ENCODE measurements around the gene MCHR1. TPM values are rescaled to one million over a fixed set of nuclear protein-coding genes. Genes with fewer than 3 reads are reported as not detected.
A peak's percentile ranks its signal among the peaks of the same experiment; 100 is the strongest.

MCHR1 gene
- total RNA-seq, 1 experiment from 2014 or later: 1.0 TPM

DNA sequence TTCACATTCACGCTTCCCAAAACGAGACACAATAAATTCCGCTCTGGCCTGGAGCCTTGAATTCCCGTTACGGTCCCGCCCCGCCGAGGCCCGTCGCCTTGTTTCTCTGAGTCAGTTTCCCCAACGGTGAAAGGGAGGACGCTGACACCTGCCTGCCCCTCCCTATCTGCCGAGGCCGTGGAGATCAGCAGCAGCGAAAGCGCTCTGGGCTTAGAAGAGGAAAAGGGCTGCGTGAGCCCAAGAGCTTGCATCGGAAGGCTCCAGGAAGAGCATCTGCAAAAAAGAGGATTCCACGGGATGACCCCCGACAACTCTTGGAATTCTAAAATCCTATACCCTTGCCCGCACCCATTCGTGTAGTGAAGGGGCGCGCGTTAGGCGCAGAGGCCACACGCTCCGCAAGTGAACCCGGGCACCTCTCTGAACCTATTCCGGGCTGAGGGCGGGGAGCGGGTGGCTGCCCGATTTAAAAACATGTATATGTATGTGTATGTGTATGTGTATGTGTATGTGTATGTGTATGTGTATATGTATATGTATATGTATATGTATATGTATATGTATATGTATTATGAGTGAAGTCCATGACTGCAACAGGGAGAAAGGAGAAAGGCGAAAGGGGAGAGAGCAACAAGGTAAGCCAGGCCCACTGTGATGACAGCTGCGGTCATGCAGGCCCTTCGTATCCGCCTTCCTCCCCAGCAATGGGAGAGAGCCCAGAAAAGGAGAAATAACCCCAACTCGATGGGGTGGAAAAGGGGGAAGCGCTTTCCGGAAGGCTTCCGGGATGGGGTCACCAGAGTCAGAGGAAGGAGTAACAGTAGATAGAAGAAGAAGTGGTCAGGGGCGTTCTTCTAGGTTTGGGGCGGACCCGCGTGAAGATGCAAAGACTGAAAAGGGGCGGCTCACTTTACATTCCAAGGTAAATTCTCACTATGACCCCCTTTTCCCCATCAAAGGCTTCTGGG is 41.8 kb upstream of the MCHR1 start:
- peaks cover 3% of the 10 kb centered on the region for H3K27me3 Mint-ChIP-seq (ENCODE audit: low read depth)
- no peaks in the 10 kb centered on the region for H3K36me3 Mint-ChIP-seq
- peak; percentile 1 for ATAC-seq
- CTCF ChIA-PET: interaction anchor here (0.6 to 2.1 kb wide), 13 partner anchors 8 to 238 kb away, joined by 3 to 12 read pairs (median 3); partner anchors contain the start of gene XPNPEP3
- POLR2A ChIA-PET: interaction anchor here (0.7 to 1.4 kb wide), 7 partner anchors 12 to 218 kb away, joined by 3 to 5 read pairs (median 3); no protein-coding TSS in a partner anchor
- DNase-seq (ENCODE audit: low spot score): peak; percentile 19
- H3K9me3 Mint-ChIP-seq: no peaks in the 10 kb centered on the region
- TF ChIP-seq JUN (CRISPR knock-in tag; IDR thresholded peaks at IDR 0.05) (no peak), NR1H2 (CRISPR knock-in tag; IDR thresholded peaks at IDR 0.05) (no peak), PRRX2 (CRISPR knock-in tag; IDR thresholded peaks at IDR 0.05) (no peak), JAZF1 (CRISPR knock-in tag; IDR thresholded peaks at IDR 0.05) (no peak), ZNF121 (CRISPR knock-in tag; IDR thresholded peaks at IDR 0.05) (no peak), IRF2 (CRISPR knock-in tag; IDR thresholded peaks at IDR 0.05; ENCODE audit: borderline replicate concordance, low read depth) (no peak), TCF7 (CRISPR knock-in tag; IDR thresholded peaks at IDR 0.05; ENCODE audit: low read depth) (no peak), TP53 (CRISPR knock-in tag; IDR thresholded peaks at IDR 0.05) (no peak)
- TF ChIP-seq, protein P1, sequence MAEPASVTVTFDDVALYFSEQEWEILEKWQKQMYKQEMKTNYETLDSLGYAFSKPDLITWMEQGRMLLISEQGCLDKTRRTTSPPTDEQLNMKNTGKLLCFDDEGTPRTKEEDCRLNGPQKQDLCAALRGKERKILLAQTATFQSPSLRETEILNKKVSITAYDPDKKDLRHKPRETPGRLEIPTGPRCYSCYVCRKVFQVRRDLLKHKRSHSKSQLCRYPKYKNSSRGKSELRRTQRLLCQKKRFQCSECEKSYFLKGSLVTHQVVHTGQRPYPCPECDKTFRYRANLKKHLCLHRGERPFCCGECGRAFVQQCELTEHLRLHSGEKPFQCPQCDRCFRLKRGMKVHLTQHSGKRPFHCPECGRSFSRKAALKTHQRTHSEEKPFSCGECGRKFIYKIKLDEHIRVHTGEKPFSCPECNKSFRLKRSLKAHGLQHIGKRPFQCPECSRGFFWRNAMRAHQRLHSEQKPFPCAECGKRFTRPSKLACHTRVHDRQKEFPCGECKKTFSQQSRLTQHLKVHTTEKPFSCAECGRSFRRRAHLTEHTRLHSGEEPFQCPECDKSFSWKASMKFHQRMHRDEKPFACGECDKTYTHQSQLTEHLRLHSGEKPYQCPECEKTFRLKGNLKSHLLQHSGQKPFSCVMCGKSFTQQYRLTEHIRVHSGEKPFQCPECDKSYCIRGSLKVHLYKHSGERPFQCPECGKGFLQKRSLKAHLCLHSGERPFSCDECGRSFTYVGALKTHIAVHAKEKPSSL (CRISPR knock-in tag; conservative IDR thresholded peaks at IDR 0.05): no peak
- TF ChIP-seq, protein P2, sequence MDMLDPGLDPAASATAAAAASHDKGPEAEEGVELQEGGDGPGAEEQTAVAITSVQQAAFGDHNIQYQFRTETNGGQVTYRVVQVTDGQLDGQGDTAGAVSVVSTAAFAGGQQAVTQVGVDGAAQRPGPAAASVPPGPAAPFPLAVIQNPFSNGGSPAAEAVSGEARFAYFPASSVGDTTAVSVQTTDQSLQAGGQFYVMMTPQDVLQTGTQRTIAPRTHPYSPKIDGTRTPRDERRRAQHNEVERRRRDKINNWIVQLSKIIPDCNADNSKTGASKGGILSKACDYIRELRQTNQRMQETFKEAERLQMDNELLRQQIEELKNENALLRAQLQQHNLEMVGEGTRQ (CRISPR knock-in tag; IDR thresholded peaks at IDR 0.05): no peak
- TF ChIP-seq, protein P3, sequence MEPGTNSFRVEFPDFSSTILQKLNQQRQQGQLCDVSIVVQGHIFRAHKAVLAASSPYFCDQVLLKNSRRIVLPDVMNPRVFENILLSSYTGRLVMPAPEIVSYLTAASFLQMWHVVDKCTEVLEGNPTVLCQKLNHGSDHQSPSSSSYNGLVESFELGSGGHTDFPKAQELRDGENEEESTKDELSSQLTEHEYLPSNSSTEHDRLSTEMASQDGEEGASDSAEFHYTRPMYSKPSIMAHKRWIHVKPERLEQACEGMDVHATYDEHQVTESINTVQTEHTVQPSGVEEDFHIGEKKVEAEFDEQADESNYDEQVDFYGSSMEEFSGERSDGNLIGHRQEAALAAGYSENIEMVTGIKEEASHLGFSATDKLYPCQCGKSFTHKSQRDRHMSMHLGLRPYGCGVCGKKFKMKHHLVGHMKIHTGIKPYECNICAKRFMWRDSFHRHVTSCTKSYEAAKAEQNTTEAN (CRISPR knock-in tag; IDR thresholded peaks at IDR 0.05): no peak
- TF ChIP-seq, protein P4, sequence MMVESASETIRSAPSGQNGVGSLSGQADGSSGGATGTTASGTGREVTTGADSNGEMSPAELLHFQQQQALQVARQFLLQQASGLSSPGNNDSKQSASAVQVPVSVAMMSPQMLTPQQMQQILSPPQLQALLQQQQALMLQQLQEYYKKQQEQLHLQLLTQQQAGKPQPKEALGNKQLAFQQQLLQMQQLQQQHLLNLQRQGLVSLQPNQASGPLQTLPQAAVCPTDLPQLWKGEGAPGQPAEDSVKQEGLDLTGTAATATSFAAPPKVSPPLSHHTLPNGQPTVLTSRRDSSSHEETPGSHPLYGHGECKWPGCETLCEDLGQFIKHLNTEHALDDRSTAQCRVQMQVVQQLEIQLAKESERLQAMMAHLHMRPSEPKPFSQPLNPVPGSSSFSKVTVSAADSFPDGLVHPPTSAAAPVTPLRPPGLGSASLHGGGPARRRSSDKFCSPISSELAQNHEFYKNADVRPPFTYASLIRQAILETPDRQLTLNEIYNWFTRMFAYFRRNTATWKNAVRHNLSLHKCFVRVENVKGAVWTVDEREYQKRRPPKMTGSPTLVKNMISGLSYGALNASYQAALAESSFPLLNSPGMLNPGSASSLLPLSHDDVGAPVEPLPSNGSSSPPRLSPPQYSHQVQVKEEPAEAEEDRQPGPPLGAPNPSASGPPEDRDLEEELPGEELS (CRISPR knock-in tag; IDR thresholded peaks at IDR 0.05): no peak
- H3K4me3 Mint-ChIP-seq: peak overlapping the region; percentile 89
- peak overlapping the region; percentile 80; the same call in 1 of the 2 replicates for H3K27ac Mint-ChIP-seq
- H3K4me1 Mint-ChIP-seq: peaks cover 19% of the 10 kb centered on the region

DNA sequence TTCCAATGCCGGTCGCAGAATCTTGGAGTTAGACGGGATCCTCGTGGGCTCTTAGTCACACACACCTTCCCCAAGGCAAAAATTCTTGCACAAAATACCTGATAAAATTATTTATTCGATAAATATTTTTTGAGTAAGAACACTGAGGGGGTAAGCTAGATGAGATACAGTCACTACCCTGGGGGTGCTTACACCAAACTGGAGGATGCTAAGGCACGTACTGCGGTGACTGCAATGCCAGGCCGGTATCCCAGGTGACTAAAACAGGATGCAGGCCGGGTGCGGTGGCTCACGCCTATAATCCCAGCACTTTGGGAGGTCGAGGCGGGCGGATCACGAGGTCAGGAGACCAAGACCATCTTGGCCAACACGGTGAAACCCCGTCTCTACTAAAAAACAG is 41.0 kb upstream of the MCHR1 start:
- peak overlapping the region; percentile 89 for H3K4me3 Mint-ChIP-seq
- no peak overlapping the region for H3K27ac Mint-ChIP-seq
- CTCF ChIA-PET: interaction anchor here (0.7 to 2.1 kb wide), 2 partner anchors 104 to 113 kb away, joined by 3 to 7 read pairs; no protein-coding TSS in a partner anchor
- POLR2A ChIA-PET: no interaction called here
- peaks cover 3% of the 10 kb centered on the region for H3K27me3 Mint-ChIP-seq (ENCODE audit: low read depth)
- DNase-seq (ENCODE audit: low spot score) (no peak), ATAC-seq (no peak)
- H3K4me1 Mint-ChIP-seq: peaks cover 19% of the 10 kb centered on the region
- no peaks in the 10 kb centered on the region for H3K36me3 Mint-ChIP-seq
- no peaks in the 10 kb centered on the region for H3K9me3 Mint-ChIP-seq
- no peak for TF ChIP-seq SMAD3 (CRISPR knock-in tag; IDR thresholded peaks at IDR 0.05; ENCODE audit: borderline replicate concordance)
- TF ChIP-seq SMAD4 (CRISPR knock-in tag; IDR thresholded peaks at IDR 0.05): no peak
- no peak for TF ChIP-seq ETV6 (CRISPR knock-in tag; IDR thresholded peaks at IDR 0.05)
- TF ChIP-seq, protein P5, sequence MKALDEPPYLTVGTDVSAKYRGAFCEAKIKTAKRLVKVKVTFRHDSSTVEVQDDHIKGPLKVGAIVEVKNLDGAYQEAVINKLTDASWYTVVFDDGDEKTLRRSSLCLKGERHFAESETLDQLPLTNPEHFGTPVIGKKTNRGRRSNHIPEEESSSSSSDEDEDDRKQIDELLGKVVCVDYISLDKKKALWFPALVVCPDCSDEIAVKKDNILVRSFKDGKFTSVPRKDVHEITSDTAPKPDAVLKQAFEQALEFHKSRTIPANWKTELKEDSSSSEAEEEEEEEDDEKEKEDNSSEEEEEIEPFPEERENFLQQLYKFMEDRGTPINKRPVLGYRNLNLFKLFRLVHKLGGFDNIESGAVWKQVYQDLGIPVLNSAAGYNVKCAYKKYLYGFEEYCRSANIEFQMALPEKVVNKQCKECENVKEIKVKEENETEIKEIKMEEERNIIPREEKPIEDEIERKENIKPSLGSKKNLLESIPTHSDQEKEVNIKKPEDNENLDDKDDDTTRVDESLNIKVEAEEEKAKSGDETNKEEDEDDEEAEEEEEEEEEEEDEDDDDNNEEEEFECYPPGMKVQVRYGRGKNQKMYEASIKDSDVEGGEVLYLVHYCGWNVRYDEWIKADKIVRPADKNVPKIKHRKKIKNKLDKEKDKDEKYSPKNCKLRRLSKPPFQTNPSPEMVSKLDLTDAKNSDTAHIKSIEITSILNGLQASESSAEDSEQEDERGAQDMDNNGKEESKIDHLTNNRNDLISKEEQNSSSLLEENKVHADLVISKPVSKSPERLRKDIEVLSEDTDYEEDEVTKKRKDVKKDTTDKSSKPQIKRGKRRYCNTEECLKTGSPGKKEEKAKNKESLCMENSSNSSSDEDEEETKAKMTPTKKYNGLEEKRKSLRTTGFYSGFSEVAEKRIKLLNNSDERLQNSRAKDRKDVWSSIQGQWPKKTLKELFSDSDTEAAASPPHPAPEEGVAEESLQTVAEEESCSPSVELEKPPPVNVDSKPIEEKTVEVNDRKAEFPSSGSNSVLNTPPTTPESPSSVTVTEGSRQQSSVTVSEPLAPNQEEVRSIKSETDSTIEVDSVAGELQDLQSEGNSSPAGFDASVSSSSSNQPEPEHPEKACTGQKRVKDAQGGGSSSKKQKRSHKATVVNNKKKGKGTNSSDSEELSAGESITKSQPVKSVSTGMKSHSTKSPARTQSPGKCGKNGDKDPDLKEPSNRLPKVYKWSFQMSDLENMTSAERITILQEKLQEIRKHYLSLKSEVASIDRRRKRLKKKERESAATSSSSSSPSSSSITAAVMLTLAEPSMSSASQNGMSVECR (CRISPR knock-in tag; IDR thresholded peaks at IDR 0.05; ENCODE audit: borderline replicate concordance): no peak
- TF ChIP-seq ZNF121 (CRISPR knock-in tag; IDR thresholded peaks at IDR 0.05): no peak
- no peak for TF ChIP-seq NR1H2 (CRISPR knock-in tag; IDR thresholded peaks at IDR 0.05)
- TF ChIP-seq, protein P6, sequence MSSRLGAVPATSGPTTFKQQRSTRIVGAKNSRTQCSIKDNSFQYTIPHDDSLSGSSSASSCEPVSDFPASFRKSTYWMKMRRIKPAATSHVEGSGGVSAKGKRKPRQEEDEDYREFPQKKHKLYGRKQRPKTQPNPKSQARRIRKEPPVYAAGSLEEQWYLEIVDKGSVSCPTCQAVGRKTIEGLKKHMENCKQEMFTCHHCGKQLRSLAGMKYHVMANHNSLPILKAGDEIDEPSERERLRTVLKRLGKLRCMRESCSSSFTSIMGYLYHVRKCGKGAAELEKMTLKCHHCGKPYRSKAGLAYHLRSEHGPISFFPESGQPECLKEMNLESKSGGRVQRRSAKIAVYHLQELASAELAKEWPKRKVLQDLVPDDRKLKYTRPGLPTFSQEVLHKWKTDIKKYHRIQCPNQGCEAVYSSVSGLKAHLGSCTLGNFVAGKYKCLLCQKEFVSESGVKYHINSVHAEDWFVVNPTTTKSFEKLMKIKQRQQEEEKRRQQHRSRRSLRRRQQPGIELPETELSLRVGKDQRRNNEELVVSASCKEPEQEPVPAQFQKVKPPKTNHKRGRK (CRISPR knock-in tag; IDR thresholded peaks at IDR 0.05; ENCODE audit: borderline replicate concordance): no peak
- TF ChIP-seq, protein P7, sequence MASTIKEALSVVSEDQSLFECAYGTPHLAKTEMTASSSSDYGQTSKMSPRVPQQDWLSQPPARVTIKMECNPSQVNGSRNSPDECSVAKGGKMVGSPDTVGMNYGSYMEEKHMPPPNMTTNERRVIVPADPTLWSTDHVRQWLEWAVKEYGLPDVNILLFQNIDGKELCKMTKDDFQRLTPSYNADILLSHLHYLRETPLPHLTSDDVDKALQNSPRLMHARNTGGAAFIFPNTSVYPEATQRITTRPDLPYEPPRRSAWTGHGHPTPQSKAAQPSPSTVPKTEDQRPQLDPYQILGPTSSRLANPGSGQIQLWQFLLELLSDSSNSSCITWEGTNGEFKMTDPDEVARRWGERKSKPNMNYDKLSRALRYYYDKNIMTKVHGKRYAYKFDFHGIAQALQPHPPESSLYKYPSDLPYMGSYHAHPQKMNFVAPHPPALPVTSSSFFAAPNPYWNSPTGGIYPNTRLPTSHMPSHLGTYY (CRISPR knock-in tag; IDR thresholded peaks at IDR 0.05): no peak
- no peak for TF ChIP-seq SOX15 (CRISPR knock-in tag; IDR thresholded peaks at IDR 0.05)
